Progenitor cell of endocrine pancreas (in vitro differentiated cells): ENCODE measurements around the gene PRKCZ. TPM values are rescaled to one million over a fixed set of nuclear protein-coding genes. Genes with fewer than 3 reads are reported as not detected.

Experiments
- DNase-seq: peaks from one replicate; pipeline ENCODE4 v3.0.0; 2021; ENCODE audit warnings: low spot score; ENCODE audit not compliant: unreplicated experiment
- H3K27ac Mint-ChIP-seq: 2 replicates; pipeline ENCODE4 v1.8.0; 2021; ENCODE audit warnings: mild to moderate bottlenecking, moderate library complexity, mixed read lengths
- H3K27me3 Mint-ChIP-seq: 2 replicates; pipeline ENCODE4 v1.8.0; 2021; ENCODE audit warnings: mixed read lengths
- H3K36me3 Mint-ChIP-seq: 2 replicates; pipeline ENCODE4 v1.8.0; 2022; ENCODE audit warnings: mixed read lengths; ENCODE audit not compliant: insufficient read depth
- H3K4me1 Mint-ChIP-seq: 2 replicates; pipeline ENCODE4 v1.8.0; 2021; ENCODE audit warnings: low read depth, mixed read lengths
- H3K4me3 Mint-ChIP-seq: 2 replicates; pipeline ENCODE4 v1.8.0; 2021; ENCODE audit warnings: low read depth, mild to moderate bottlenecking, moderate library complexity, mixed read lengths
- H3K9me3 Mint-ChIP-seq: 2 replicates; pipeline ENCODE4 v1.8.0; 2021; ENCODE audit warnings: low read depth, mixed read lengths
- total RNA-seq: library from RNA; stranded (reverse); gene quantifications from 2 replicates; pipeline ENCODE4 v1.2.1, GENCODE V29; 2021
- TF ChIP-seq, protein P1 (sequence below): fragments of 200-600 bp; sonication (generic); IDR thresholded peaks from one replicate; pipeline ENCODE4 v1.5.0; 2021; ENCODE audit warnings: antibody characterized with exemption, mild to moderate bottlenecking; ENCODE audit not compliant: unreplicated experiment

Gene PRKCZ
- total RNA-seq, 1 donor from 2014 or later: 71.5 TPM

DNA sequence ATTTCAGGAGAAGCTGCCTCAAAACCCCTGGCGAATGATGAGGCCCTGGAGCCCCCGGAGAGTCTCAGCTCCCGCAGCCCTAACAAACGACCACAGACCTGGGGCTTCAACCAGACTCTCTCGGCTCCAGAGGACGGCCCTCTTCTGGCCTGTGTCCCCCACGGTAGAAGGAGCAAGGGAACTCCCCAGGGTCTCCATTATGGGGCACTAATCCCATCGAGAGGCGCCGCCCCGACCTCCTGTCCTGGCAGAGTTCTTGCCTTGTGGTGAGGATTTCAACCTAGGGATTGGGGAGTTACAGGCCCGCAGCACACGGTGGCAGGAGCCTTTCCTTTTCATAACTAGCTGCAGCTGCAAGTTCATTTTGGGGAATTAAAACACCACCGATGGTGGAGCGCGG, 138.1 kb downstream of the PRKCZ start:
- no peaks in the 10 kb centered on the region for H3K27me3 Mint-ChIP-seq
- peaks cover 5% of the 10 kb centered on the region for H3K36me3 Mint-ChIP-seq
- no peak for DNase-seq
- H3K9me3 Mint-ChIP-seq: no peaks in the 10 kb centered on the region
- H3K27ac Mint-ChIP-seq: no peak overlapping the region
- TF ChIP-seq, protein P1, sequence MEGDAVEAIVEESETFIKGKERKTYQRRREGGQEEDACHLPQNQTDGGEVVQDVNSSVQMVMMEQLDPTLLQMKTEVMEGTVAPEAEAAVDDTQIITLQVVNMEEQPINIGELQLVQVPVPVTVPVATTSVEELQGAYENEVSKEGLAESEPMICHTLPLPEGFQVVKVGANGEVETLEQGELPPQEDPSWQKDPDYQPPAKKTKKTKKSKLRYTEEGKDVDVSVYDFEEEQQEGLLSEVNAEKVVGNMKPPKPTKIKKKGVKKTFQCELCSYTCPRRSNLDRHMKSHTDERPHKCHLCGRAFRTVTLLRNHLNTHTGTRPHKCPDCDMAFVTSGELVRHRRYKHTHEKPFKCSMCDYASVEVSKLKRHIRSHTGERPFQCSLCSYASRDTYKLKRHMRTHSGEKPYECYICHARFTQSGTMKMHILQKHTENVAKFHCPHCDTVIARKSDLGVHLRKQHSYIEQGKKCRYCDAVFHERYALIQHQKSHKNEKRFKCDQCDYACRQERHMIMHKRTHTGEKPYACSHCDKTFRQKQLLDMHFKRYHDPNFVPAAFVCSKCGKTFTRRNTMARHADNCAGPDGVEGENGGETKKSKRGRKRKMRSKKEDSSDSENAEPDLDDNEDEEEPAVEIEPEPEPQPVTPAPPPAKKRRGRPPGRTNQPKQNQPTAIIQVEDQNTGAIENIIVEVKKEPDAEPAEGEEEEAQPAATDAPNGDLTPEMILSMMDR: no peak
- H3K4me3 Mint-ChIP-seq: no peak overlapping the region
- peaks cover 9% of the 10 kb centered on the region for H3K4me1 Mint-ChIP-seq

- peak; percentile 81 for DNase-seq
- Mint-ChIP-seq H3K9me3 (no peaks in the 10 kb centered on the region), H3K4me1 (peaks cover 10% of the 10 kb centered on the region), H3K27me3 (no peaks in the 10 kb centered on the region), H3K27ac (peak overlapping the region; percentile 92), H3K36me3 (peaks cover 4% of the 10 kb centered on the region), H3K4me3 (peak overlapping the region; percentile 68)
- TF ChIP-seq, protein P1: no peak
These were observed 139.5 kb downstream of the PRKCZ start for GRCh38 chr1:2189459-2190425.

- no peaks in the 10 kb centered on the region for H3K9me3 Mint-ChIP-seq
- H3K27ac Mint-ChIP-seq: peak overlapping the region; percentile 41
- TF ChIP-seq, protein P1: no peak
- H3K27me3 Mint-ChIP-seq: no peaks in the 10 kb centered on the region
- no peak overlapping the region for H3K4me3 Mint-ChIP-seq
- DNase-seq: no peak
- H3K36me3 Mint-ChIP-seq: no peaks in the 10 kb centered on the region
- H3K4me1 Mint-ChIP-seq: peaks cover 10% of the 10 kb centered on the region
These were observed 140.3 kb downstream of the PRKCZ start for GRCh38 chr1:2190491-2190976.

DNA sequence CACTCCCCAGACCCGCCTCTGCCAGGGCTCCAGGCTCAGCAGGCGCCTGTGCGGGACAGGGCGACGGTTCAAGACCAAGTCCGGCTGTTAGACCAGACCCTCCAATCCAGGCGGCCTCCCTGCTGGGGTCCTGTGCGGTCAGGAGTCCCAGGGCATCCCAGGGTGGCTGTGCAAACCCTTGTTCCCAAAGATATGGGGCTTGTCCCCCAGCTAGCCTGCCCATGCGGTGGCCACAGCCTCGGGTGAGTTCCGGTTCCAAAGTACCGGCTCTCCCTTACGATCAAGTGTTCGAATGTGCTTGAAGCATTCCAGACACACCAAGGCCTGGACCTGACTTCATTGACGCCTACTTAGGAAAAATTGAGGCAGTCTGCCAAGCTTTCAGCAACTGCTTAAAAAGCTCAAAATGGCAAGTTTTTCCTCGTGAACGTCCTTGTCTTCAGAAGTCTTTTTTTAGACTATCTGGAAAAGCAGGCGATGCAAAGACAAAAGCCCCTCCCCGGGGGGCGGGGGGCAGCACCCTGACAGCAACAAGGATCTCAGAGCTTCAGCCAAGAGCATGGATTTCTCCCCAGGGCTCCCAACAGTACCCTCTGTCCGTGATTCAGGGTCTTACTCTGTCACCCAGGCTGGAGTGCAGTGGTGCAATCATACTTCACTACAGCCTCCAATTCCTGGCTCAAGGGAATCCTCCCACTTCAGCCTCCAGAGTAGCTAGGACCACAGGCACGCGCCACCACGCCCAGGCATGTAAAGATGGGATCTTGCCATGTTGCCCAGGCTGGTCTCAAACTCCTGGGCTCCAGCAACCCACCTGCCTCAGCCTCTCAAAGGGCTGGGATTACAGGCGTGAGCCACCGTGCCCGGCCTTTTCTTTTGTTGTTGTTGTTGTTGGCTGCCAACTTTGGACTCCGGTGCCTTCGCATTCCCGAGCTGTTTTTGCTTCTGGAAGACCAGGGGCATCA, 142.1 kb downstream of the PRKCZ start:
- Mint-ChIP-seq H3K27me3 (no peaks in the 10 kb centered on the region), H3K4me3 (peak overlapping the region; percentile 52), H3K27ac (no peak overlapping the region), H3K36me3 (no peaks in the 10 kb centered on the region), H3K9me3 (no peaks in the 10 kb centered on the region), H3K4me1 (peaks cover 10% of the 10 kb centered on the region)
- DNase-seq: no peak
- TF ChIP-seq, protein P1: no peak
